ENCODE results near the gene GPR84. TPM values are rescaled to one million over a fixed set of nuclear protein-coding genes. Genes with fewer than 3 reads are reported as not detected.
A peak's percentile ranks its signal among the peaks of the same experiment; 100 is the strongest.

The GPR84 gene
- total RNA-seq, 2 experiments from 2014 or later, result 0.32 to 0.59 TPM

DNA sequence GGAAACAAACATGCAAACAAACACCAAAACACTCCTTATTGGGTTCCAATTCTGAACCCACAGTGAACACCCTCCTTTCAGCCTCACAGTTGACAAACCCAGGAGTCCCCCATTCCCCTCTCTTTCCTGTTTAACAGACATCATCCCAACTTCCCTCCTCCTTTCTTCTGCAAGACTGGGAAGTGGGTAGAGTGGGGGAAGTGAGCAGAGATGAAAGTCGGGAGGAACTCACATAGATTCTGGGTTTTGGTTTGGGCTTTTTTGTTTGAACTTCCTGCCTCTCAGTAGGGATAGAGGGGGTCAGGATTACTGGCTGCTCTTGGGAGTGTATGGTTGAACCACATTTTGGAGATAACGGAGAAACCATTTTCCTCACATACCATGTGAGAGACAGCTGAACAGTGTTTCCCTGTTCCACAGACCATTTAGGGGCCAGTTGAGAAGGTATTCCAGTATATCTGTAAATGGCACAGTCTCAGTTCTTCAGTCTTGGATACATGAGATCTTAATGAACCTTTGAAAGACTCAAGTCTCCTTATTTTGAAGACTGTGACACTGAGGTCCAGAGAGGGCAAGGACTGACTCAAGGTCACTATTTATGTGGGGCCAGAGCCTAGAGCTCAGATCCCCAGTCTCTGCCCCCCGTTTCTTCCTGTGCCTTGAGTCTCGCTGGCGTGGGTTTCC, 3.9 kb upstream of the GPR84 start:
- ATAC-seq (no peak), DNase-seq (no peak)
- Mint-ChIP-seq H3K36me3 (no peaks in the 10 kb centered on the region), H3K4me3 (no peak overlapping the region), H3K9me3 (ENCODE audit: low read depth) (no peaks in the 10 kb centered on the region), H3K27me3 (peaks cover 19% of the 10 kb centered on the region), H3K27ac (no peak overlapping the region), H3K4me1 (peaks cover 36% of the 10 kb centered on the region)
- CTCF ChIA-PET, result interaction anchor here (0.6 to 4.5 kb wide), 38 partner anchors 8 to 767 kb away, joined by 3 to 80 read pairs (median 5); partner anchors contain the start of genes CBX5, HNRNPA1, NCKAP1L and ZNF385A

DNA sequence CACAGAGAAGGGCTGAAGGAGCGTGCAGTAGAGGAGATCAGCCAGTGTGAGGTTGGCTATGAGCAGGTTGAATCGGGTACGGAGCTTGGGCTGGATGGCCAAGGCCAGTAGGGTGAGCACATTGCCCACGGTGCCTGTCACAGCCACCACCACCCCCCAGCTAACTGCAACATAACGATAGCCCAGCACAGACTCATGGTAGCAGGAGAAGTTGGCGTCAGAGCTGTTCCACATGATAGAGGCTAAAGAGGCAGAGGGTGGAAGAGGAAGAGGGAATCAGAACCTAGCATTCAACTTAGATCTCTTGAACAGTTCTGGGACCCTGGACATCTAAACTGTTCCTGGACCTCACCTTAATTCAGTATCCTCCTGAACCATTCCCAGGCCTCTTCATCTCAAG, 668 bp downstream of the GPR84 start:
- CTCF ChIA-PET, result interaction anchor here (1.0 to 7.5 kb wide), 7 partner anchors 16 to 112 kb away, joined by 3 to 79 read pairs (median 8); partner anchors contain the start of gene COPZ1
- no peaks in the 10 kb centered on the region for H3K9me3 Mint-ChIP-seq (ENCODE audit: low read depth)
- H3K4me3 Mint-ChIP-seq, result no peak overlapping the region
- H3K27ac Mint-ChIP-seq, result no peak overlapping the region
- H3K4me1 Mint-ChIP-seq, result peaks cover 31% of the 10 kb centered on the region
- no peak for ATAC-seq
- DNase-seq, result no peak
- no peaks in the 10 kb centered on the region for H3K36me3 Mint-ChIP-seq
- H3K27me3 Mint-ChIP-seq, result peaks cover 20% of the 10 kb centered on the region

DNA sequence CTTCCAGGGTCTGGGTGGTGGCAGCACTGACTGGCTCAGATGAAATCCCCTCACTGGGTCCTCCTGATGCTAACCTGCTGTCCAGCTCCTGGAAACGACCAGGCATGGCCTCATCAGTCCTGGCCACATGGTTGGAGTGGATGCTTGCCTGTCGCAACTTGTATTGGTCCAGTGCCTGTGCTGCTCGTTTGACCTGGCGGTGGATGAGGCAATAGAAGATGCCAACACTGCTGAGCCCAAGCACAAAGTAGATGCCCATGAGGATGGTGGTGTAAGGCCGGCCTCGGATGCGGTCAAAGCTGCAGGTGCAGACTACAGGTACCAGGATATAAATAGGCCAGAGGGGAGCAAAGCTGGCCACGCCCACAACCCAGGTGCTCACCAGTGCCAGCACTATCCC, 1.2 kb downstream of the GPR84 start:
- ATAC-seq (no peak), DNase-seq (no peak)
- peaks cover 25% of the 10 kb centered on the region for H3K4me1 Mint-ChIP-seq
- H3K36me3 Mint-ChIP-seq, result no peaks in the 10 kb centered on the region
- CTCF ChIA-PET, result interaction anchor here (0.7 to 7.5 kb wide), 8 partner anchors 16 to 111 kb away, joined by 3 to 79 read pairs (median 6); partner anchors contain the start of gene COPZ1
- peaks cover 18% of the 10 kb centered on the region for H3K27me3 Mint-ChIP-seq
- H3K4me3 Mint-ChIP-seq, result no peak overlapping the region
- H3K27ac Mint-ChIP-seq, result no peak overlapping the region
- H3K9me3 Mint-ChIP-seq (ENCODE audit: low read depth), result no peaks in the 10 kb centered on the region

DNA sequence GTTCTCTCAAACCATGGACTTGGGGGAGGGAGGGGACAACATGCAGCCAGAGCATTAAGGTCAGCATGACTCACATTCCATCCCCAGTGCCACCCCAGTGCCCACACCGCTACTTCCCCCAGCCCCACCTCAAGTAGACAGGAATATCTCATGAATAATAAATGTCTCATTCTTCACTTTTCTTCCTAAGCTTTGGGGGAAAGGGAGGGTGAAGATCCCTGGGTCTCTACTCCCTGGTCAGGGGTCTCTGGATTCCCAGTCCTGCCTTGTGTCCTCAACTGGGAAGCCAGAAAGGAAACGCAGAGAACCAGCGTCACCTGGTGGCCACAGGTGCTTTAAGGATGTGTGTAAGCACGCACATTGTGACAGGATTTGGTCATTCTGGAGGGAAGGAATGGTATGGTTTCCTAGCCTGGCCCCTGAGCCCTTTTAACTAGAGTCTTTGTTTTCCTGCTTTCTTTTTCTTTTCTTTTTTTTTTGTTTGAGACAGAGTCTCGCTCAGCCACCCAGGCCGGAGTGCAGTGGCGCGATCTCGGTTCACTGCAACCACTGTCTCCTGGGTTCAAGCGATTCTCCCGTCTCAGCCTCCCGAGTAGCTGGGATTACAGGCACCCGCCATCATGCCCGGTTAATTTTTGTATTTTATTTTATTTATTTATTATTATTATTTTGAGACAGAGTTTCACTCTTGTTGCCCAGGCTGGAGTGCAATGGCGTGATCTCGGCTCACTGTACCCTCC, 3.4 kb downstream of the GPR84 start:
- H3K27ac Mint-ChIP-seq, result no peak overlapping the region

DNA sequence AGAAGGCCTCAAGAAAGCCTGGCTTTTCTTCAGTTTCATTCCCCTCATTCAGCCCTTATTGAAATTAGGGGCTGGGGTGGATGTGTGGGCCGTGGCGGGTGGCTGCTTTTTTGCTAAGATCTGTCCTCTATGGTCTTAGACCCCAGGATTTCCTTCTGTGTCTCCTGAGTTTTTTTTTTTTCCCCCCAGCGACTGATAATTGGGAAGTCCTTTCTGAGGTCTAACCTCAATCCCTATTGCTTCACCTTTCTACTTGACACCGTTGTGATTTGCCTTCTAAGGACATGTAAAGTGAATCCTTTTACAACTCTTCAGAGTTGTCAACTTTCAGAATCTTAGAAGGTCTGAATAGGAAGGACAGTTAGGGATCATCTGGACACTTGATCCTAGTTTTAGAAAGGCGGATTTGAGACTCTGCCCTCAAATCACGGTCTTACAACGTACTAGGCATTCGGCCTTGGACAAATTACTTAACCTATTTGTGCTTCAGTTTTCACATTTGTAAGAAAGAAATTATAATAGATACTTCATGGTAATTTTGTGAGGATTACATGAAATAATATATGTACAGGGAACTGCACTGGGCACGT, 4.4 kb downstream of the GPR84 start:
- CTCF ChIA-PET, result interaction anchor here (0.9 to 7.5 kb wide), 17 partner anchors 8 to 152 kb away, joined by 3 to 79 read pairs (median 4); partner anchors contain the start of gene COPZ1
- Mint-ChIP-seq H3K4me1 (peaks cover 22% of the 10 kb centered on the region), H3K4me3 (no peak overlapping the region), H3K36me3 (no peaks in the 10 kb centered on the region), H3K27ac (no peak overlapping the region), H3K27me3 (peaks cover 6% of the 10 kb centered on the region), H3K9me3 (ENCODE audit: low read depth) (no peaks in the 10 kb centered on the region)
- DNase-seq (no peak), ATAC-seq (no peak)

More for the DNA sequence above, 3.4 kb downstream of the GPR84 start:
- DNase-seq (peak; percentile 73), ATAC-seq (no peak)
- CTCF ChIA-PET, result interaction anchor here (0.8 to 7.5 kb wide), 14 partner anchors 7 to 145 kb away, joined by 3 to 79 read pairs (median 6); no protein-coding TSS in a partner anchor
- Mint-ChIP-seq H3K36me3 (no peaks in the 10 kb centered on the region), H3K4me1 (peaks cover 25% of the 10 kb centered on the region), H3K4me3 (no peak overlapping the region), H3K27me3 (peaks cover 6% of the 10 kb centered on the region), H3K9me3 (ENCODE audit: low read depth) (no peaks in the 10 kb centered on the region)

DNA sequence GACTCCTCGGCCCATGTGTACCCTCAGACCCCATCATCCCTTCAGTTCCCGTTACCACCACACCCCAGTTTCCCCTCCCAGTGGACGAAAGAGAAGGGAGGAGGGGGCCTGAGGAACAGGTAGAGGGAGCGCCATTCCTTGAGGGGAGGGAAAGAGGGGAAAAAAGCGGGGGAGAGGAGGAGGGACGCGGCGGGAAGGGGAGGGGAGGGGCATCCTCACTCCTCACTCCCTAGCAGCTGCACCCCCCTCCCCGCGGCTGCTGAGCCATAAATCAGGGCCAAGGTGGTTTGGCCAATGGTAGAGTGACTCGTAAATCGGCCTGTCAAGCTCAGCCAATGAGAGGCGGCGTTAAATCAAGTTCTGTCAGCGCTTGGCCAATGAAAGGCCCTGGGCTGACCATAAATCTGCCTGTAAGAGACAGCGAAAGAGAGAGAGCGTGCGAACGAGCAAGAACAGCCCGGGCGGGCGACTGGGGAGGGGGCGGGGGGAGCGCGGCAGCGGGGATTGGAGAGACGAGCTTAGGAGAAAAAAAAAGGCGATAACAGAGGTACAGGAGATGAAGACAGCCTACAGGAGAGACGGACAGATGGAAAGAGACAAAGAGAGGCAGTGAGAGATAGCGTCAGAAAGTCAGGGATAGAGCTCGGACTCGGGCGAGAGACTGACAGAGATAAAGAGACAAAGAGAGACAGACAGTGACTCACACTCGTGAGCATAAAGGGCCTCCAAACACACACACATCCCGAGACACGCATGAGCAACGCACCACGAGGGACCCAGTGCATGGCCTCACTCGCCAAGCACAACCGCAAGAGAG, 5.1 kb downstream of the GPR84 start:
- Mint-ChIP-seq H3K4me1 (peaks cover 15% of the 10 kb centered on the region), H3K27ac (no peak overlapping the region), H3K36me3 (no peaks in the 10 kb centered on the region), H3K4me3 (no peak overlapping the region), H3K27me3 (peaks cover 6% of the 10 kb centered on the region), H3K9me3 (ENCODE audit: low read depth) (no peaks in the 10 kb centered on the region)
- ATAC-seq (peak; percentile 97), DNase-seq (peak; percentile 97)
- CTCF ChIA-PET, result interaction anchor here (0.6 to 7.5 kb wide), 20 partner anchors 9 to 1399 kb away, joined by 3 to 79 read pairs (median 5); partner anchors contain the start of gene COPZ1

DNA sequence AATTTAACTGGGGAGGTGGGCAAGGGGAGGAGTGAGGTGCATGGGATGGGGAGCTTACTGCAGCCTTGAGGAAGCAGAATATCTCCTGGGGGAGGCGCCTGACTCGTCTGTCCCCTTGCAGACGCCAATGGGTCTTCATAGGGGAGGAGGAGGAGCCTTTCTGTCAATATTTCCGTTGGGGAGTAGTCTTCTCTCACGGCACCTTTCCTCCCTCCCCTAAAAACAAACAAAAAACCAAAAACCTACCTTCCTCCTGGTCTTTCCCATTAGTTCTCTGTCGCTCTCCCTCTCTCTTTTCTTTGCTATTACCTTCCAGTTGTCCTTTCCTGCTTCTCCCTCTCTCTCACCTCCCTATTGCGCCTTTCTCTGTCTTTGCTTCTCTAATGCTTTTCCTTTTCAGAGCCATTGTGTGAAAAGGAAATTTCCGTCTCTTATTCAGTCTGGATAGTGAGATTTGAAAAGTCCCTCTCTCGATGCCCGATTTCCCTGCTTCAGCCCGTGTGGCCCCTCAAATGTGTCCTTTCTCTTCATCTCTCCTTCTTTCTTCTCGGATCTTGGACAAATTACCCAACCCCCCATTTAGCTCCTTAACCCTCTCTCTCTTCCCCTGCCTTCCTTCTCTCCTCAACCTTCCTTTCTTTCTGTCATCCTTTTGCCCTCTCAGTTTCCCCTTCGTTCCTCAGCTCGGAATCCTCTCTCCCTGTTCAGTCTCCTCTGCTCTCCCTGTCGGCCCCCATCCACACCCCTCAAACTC, 5.9 kb downstream of the GPR84 start:
- Mint-ChIP-seq H3K27me3 (peaks cover 6% of the 10 kb centered on the region), H3K27ac (no peak overlapping the region), H3K9me3 (ENCODE audit: low read depth) (no peaks in the 10 kb centered on the region), H3K4me3 (no peak overlapping the region), H3K36me3 (no peaks in the 10 kb centered on the region), H3K4me1 (peaks cover 7% of the 10 kb centered on the region)
- CTCF ChIA-PET, result interaction anchor here (0.6 to 7.5 kb wide), 22 partner anchors 8 to 1400 kb away, joined by 3 to 79 read pairs (median 4); partner anchors contain the start of gene COPZ1
- ATAC-seq, result peak; percentile 44
- DNase-seq, result peak; percentile 72

DNA sequence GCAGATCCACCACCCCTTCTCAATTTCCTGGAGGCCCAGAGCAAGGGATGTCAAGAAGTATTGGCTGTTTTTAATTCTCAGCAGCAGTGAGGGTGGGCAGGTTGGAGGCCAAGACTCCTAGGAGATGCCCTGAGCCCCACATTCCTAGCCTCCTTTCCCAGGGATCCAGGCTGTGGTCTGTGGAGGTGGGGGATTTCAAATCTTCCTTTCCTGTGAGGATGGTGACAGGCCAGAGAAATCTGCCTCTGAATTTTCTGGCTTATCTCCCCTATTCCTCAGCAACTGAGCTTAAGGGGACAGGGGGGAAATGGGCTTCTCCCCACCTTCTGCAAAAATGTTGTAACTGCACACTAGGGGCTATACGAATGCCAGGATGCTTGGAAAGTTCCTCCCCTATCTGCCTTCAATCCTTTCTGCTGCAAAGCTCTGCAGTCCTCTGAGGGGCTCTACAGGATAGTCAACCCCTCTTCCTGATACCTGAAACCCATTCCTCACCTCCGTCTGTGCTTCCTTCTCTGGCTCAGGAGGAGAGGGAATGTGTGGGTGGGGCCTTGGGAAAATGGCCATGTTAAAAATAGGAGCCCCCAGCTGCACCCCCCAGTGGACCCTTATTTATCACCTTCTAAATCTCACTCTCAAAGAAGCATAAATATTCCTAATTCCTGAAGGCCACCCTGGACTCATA, 6.6 kb downstream of the GPR84 start:
- CTCF ChIA-PET, result interaction anchor here (0.7 to 7.5 kb wide), 14 partner anchors 10 to 143 kb away, joined by 3 to 79 read pairs (median 8); partner anchors contain the start of gene COPZ1
- H3K4me3 Mint-ChIP-seq, result no peak overlapping the region
- DNase-seq (no peak), ATAC-seq (no peak)
- H3K4me1 Mint-ChIP-seq, result peaks cover 4% of the 10 kb centered on the region
- H3K27me3 Mint-ChIP-seq, result peaks cover 1% of the 10 kb centered on the region
- H3K27ac Mint-ChIP-seq, result no peak overlapping the region
- no peaks in the 10 kb centered on the region for H3K36me3 Mint-ChIP-seq
- no peaks in the 10 kb centered on the region for H3K9me3 Mint-ChIP-seq (ENCODE audit: low read depth)

DNA sequence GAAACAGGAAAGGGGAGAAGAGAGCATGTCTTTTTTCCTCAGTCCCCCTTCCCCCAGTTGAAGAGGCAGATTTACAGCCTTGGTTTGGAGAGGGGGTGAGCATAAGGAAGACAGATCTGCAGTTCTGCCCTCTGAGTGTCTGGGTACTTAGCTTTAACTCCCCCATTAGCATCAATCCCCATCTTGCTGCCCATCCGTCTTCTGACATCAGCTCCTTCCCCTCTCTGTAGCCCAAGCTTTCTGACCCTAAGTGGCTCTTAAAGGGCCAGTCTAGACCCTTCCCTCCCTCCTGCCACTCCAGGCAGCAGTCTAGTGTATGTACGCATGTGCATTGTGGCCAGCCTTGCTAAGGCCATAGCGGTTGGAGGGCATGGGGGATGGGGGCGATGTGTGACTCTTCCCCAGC, 7.3 kb downstream of the GPR84 start:
- Mint-ChIP-seq H3K4me1 (peaks cover 10% of the 10 kb centered on the region), H3K27ac (no peak overlapping the region), H3K36me3 (no peaks in the 10 kb centered on the region), H3K9me3 (ENCODE audit: low read depth) (no peaks in the 10 kb centered on the region), H3K27me3 (no peaks in the 10 kb centered on the region), H3K4me3 (no peak overlapping the region)
- ATAC-seq (no peak), DNase-seq (no peak)
- CTCF ChIA-PET, result interaction anchor here (1.0 to 7.5 kb wide), 8 partner anchors 12 to 143 kb away, joined by 3 to 79 read pairs (median 6); no protein-coding TSS in a partner anchor

DNA sequence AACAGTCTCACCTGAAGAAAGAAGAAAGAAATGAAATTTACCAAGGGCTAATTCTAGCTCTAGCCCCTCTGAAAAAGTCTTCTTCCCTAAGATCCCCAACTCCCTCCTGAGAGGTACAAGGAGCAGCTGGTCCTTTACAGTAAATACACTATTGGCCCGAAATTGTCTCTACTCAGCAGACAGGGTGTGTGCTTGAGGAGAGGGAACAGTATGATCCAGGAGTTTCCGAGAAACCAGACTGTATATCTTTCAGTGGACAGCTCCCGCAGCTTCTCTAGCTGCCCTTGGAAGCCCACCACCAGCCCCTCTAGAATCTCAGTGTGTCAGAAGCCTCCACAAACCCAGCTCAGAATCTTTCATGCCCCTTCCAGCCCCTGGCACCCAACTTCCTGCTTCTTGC, 8.1 kb downstream of the GPR84 start:
- Mint-ChIP-seq H3K36me3 (no peaks in the 10 kb centered on the region), H3K9me3 (ENCODE audit: low read depth) (no peaks in the 10 kb centered on the region), H3K27ac (no peak overlapping the region), H3K4me3 (no peak overlapping the region), H3K4me1 (peaks cover 11% of the 10 kb centered on the region), H3K27me3 (no peaks in the 10 kb centered on the region)
- no peak for ATAC-seq
- DNase-seq, result no peak
- CTCF ChIA-PET, result interaction anchor here (1.0 to 7.5 kb wide), 4 partner anchors 12 to 136 kb away, joined by 3 to 52 read pairs (median 12); no protein-coding TSS in a partner anchor

DNA sequence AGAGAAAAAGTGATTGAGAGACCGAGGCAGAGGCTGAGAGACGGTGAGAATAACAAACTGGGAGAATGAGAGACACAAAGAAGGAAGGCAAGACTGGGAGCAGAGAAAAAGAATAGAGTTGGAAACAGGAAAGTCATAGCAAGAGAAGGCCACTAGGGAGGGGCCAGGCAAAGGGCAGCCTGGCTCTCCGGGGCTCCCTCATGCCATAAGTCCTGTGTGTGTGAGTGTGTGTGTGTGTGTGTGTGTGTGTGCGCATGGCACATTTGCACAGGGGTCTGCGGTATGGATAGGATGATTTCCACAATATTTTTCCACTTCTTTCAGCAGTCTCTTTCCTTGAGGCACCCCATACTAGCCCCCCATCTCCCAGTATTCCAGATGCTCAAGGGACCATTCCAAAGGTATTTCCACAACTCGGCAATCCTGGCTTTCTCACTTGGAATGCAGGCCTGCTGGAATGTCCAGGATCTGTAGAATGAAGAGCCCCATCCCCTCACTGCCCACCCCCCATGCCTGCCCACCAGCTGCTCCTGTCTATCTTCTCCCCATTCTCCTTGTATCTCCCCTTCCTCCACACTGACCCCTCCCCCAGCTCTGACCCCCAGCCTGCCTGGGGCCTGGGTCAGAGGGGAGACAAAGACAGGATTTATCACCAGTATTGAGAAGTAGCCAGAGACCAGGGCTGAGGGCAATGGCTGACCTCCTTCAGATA, 9.0 kb downstream of the GPR84 start:
- ATAC-seq (no peak), DNase-seq (no peak)
- H3K27ac Mint-ChIP-seq, result no peak overlapping the region
- no peaks in the 10 kb centered on the region for H3K27me3 Mint-ChIP-seq
- peaks cover 7% of the 10 kb centered on the region for H3K36me3 Mint-ChIP-seq
- H3K9me3 Mint-ChIP-seq (ENCODE audit: low read depth), result no peaks in the 10 kb centered on the region
- no peak overlapping the region for H3K4me3 Mint-ChIP-seq
- CTCF ChIA-PET, result interaction anchor here (1.0 kb wide), 1 partner anchor 19 kb away, joined by 3 read pairs; no protein-coding TSS in a partner anchor
- H3K4me1 Mint-ChIP-seq, result peaks cover 8% of the 10 kb centered on the region

Measured in activated CD8-positive, alpha-beta memory T cell treated with anti-CD3 and anti-CD28 coated beads, Interleukin-2, amount 10 ng/mL, durations not matched to agents 7 days and 5 days (primary cell).